ENCODE data around the gene TACO1. TPM values are rescaled to one million over a fixed set of nuclear protein-coding genes. Genes with fewer than 3 reads are reported as not detected.

The TACO1 gene
- total and polyA plus RNA-seq, 9 of the 15 experiments (the other 6 are each of a cell fraction or from before 2014, with no cell fraction given), result 10.3 to 41.6 (median 30.9) TPM

DNA sequence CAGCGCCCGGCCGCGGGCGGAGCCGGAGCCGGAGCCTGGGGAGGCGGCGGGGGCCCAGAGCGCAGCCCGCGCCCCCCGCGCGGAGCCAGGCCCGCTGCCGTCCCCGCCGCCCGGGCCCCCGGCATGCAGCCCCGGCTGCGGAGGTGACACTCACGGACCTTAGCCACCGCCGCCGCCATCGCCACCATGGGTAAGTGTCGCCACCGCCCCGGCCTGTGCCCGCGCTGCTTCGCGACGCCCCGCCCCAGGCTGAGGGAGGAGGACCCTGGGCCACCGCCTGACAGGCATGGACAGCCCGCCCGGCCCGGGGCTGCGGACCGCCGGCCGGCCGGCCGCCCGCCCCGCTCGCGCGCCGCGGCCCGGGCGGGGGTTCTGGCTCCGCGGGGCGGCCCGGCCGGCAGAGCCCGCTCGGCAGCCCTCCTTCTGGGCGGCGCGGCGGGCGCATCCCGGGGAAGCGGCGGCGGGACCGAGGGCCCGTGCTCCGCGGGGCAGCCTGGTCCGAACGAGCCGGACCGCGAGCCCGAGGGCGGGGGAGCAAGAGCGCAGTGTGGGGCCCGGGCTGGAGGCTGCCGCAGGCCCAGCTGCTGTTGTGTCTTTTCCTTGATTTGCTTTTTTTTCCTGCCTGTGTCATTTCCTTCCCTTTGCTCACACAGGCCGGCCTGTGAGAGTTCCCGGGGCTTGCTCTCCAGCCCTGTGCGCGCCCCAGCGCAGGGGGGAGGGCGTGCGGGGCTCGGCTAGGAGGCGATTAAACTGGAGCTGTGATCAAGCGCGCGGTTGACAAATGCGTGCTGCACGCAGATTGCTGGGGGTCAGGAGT lies 22.1 kb downstream of the TACO1 start (continued):
- TF ChIP-seq, protein P1, sequence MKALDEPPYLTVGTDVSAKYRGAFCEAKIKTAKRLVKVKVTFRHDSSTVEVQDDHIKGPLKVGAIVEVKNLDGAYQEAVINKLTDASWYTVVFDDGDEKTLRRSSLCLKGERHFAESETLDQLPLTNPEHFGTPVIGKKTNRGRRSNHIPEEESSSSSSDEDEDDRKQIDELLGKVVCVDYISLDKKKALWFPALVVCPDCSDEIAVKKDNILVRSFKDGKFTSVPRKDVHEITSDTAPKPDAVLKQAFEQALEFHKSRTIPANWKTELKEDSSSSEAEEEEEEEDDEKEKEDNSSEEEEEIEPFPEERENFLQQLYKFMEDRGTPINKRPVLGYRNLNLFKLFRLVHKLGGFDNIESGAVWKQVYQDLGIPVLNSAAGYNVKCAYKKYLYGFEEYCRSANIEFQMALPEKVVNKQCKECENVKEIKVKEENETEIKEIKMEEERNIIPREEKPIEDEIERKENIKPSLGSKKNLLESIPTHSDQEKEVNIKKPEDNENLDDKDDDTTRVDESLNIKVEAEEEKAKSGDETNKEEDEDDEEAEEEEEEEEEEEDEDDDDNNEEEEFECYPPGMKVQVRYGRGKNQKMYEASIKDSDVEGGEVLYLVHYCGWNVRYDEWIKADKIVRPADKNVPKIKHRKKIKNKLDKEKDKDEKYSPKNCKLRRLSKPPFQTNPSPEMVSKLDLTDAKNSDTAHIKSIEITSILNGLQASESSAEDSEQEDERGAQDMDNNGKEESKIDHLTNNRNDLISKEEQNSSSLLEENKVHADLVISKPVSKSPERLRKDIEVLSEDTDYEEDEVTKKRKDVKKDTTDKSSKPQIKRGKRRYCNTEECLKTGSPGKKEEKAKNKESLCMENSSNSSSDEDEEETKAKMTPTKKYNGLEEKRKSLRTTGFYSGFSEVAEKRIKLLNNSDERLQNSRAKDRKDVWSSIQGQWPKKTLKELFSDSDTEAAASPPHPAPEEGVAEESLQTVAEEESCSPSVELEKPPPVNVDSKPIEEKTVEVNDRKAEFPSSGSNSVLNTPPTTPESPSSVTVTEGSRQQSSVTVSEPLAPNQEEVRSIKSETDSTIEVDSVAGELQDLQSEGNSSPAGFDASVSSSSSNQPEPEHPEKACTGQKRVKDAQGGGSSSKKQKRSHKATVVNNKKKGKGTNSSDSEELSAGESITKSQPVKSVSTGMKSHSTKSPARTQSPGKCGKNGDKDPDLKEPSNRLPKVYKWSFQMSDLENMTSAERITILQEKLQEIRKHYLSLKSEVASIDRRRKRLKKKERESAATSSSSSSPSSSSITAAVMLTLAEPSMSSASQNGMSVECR (CRISPR knock-in tag; IDR thresholded peaks at IDR 0.05), result no peak; the same call in 1 of the 2 replicates
- TF ChIP-seq FOXP1 (CRISPR knock-in tag; IDR thresholded peaks at IDR 0.05), result no peak
- no peak for TF ChIP-seq FOS (IDR thresholded peaks at IDR 0.05; ENCODE audit: extremely low read depth, insufficient read length)
- peak; percentile 39; the same call in 1 of the 2 replicates for TF ChIP-seq SIN3B (IDR thresholded peaks at IDR 0.05; ENCODE audit: low read depth)
- TF ChIP-seq MTA1 (IDR thresholded peaks at IDR 0.05; ENCODE audit: borderline replicate concordance), result no peak
- TF ChIP-seq GATAD2B (IDR thresholded peaks at IDR 0.05; ENCODE audit: borderline replicate concordance), result peak; percentile 69; the same call in 1 of the 2 replicates
- no peak for TF ChIP-seq ZNF79 (CRISPR knock-in tag; IDR thresholded peaks at IDR 0.05; ENCODE audit: low read depth)
- TF ChIP-seq ZC3H8 (IDR thresholded peaks at IDR 0.05), result no peak
- TF ChIP-seq NRF1 (conservative IDR thresholded peaks at IDR 0.05 in 1 of 2, IDR thresholded peaks at IDR 0.05 in 1 of 2), result peak; percentile 65 to 66
- no peak for TF ChIP-seq ZNF696 (CRISPR knock-in tag; conservative IDR thresholded peaks at IDR 0.05)
- TF ChIP-seq, protein P2, sequence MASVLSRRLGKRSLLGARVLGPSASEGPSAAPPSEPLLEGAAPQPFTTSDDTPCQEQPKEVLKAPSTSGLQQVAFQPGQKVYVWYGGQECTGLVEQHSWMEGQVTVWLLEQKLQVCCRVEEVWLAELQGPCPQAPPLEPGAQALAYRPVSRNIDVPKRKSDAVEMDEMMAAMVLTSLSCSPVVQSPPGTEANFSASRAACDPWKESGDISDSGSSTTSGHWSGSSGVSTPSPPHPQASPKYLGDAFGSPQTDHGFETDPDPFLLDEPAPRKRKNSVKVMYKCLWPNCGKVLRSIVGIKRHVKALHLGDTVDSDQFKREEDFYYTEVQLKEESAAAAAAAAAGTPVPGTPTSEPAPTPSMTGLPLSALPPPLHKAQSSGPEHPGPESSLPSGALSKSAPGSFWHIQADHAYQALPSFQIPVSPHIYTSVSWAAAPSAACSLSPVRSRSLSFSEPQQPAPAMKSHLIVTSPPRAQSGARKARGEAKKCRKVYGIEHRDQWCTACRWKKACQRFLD (CRISPR knock-in tag; IDR thresholded peaks at IDR 0.05), result no peak
- TF ChIP-seq ZNF274 (IDR thresholded peaks at IDR 0.05; ENCODE audit: borderline replicate concordance, low read depth, low read length), result no peak
- TF ChIP-seq STAT5B (CRISPR knock-in tag; IDR thresholded peaks at IDR 0.05), result no peak
- no peak for TF ChIP-seq BRD9 (IDR thresholded peaks at IDR 0.05; ENCODE audit: low read depth, partially characterized antibody)
- TF ChIP-seq, protein P3, sequence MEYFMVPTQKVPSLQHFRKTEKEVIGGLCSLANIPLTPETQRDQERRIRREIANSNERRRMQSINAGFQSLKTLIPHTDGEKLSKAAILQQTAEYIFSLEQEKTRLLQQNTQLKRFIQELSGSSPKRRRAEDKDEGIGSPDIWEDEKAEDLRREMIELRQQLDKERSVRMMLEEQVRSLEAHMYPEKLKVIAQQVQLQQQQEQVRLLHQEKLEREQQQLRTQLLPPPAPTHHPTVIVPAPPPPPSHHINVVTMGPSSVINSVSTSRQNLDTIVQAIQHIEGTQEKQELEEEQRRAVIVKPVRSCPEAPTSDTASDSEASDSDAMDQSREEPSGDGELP (CRISPR knock-in tag; IDR thresholded peaks at IDR 0.05; ENCODE audit: borderline replicate concordance), result peak; percentile 53; the same call in 1 of the 2 replicates
- TF ChIP-seq CBX2 (IDR thresholded peaks at IDR 0.05; ENCODE audit: insufficient read depth, low read length, poor library complexity, severe bottlenecking), result no peak
- TF ChIP-seq KLF1 (tag; IDR thresholded peaks at IDR 0.05), result no peak
- TF ChIP-seq PHF21A (IDR thresholded peaks at IDR 0.05; ENCODE audit: borderline replicate concordance, low read depth), result peak; percentile 36; the same call in 1 of the 2 replicates
- TF ChIP-seq SMARCA5 (IDR thresholded peaks at IDR 0.05), result no peak
- peak; percentile 41; the same call in 1 of the 2 replicates for TF ChIP-seq RB1 (IDR thresholded peaks at IDR 0.05; ENCODE audit: low read depth)

All from K562 (cell line).